Ishikawa (cell line): ENCODE results near the gene MYO5B.

Experiments used
- CEBPB ChIP-seq: IDR thresholded peaks from 2 replicates; pipeline ENCODE4 v1.6.1; 2012
- CREB1 ChIP-seq: IDR thresholded peaks from 2 replicates; pipeline ENCODE4 v1.6.1; 2012; ENCODE audit warnings: low read depth
- EGR1 ChIP-seq: IDR thresholded peaks from 2 replicates; pipeline ENCODE4 v1.6.1; 2012
- EP300 ChIP-seq: IDR thresholded peaks from 2 replicates; pipeline ENCODE4 v1.6.1; 2012; ENCODE audit warnings: borderline replicate concordance
- FOXM1 ChIP-seq: IDR thresholded peaks from 2 replicates; pipeline ENCODE4 v1.6.1; 2012; ENCODE audit warnings: low read depth, borderline replicate concordance
- NFIC ChIP-seq: IDR thresholded peaks from 2 replicates; pipeline ENCODE4 v1.6.1; 2012
- RAD21 ChIP-seq: IDR thresholded peaks from 2 replicates; pipeline ENCODE4 v1.6.1; 2012; ENCODE audit warnings: low read depth
- TAF1 ChIP-seq: IDR thresholded peaks from 2 replicates; pipeline ENCODE4 v1.6.1; 2012; ENCODE audit warnings: low read depth, mild to moderate bottlenecking
- TCF12 ChIP-seq: IDR thresholded peaks from 2 replicates; pipeline ENCODE4 v1.6.1; 2012; ENCODE audit warnings: low read depth
- TEAD4 ChIP-seq: IDR thresholded peaks from 2 replicates; pipeline ENCODE4 v1.6.1; 2012
- USF1 ChIP-seq: IDR thresholded peaks from 2 replicates; pipeline ENCODE4 v1.6.1; 2012
- YY1 ChIP-seq: IDR thresholded peaks from 2 replicates; pipeline ENCODE4 v1.6.1; 2012; ENCODE audit warnings: low read depth
- ZBTB7A ChIP-seq: IDR thresholded peaks from 2 replicates; pipeline ENCODE4 v1.6.1; 2012; ENCODE audit warnings: low read depth
- TF ChIP-seq, protein P1 (sequence below): IDR thresholded peaks from 2 replicates; pipeline ENCODE4 v1.6.1; 2012; ENCODE audit warnings: low read depth, mild to moderate bottlenecking
- TF ChIP-seq, protein P2 (sequence below): IDR thresholded peaks from 2 replicates; pipeline ENCODE4 v1.6.1; 2012

MYO5B gene

DNA sequence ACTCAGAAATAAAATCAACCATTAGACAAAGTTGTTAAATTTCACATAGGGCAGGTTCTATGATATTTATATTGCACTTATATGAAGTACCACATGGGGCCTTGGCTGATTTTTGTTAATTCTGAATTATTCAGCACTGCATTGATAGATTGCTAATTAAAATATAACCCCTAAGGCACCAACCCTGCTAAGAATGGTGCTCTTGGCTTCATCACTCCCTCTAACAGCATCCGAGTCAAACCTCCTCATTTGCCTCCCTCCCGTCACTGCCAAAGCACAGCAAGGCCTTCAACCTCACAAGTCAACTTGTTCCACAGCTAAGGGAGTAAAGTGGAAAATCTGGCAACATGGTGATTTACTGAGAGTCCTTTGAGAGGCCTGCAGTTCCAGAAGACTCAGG is 27.0 kb downstream of the MYO5B start:
- TF ChIP-seq TAF1: no peak
- no peak for TF ChIP-seq EGR1
- TF ChIP-seq NFIC: no peak
- no peak for TF ChIP-seq YY1
- no peak for TF ChIP-seq TEAD4
- TF ChIP-seq TCF12: no peak
- TF ChIP-seq, protein P1, sequence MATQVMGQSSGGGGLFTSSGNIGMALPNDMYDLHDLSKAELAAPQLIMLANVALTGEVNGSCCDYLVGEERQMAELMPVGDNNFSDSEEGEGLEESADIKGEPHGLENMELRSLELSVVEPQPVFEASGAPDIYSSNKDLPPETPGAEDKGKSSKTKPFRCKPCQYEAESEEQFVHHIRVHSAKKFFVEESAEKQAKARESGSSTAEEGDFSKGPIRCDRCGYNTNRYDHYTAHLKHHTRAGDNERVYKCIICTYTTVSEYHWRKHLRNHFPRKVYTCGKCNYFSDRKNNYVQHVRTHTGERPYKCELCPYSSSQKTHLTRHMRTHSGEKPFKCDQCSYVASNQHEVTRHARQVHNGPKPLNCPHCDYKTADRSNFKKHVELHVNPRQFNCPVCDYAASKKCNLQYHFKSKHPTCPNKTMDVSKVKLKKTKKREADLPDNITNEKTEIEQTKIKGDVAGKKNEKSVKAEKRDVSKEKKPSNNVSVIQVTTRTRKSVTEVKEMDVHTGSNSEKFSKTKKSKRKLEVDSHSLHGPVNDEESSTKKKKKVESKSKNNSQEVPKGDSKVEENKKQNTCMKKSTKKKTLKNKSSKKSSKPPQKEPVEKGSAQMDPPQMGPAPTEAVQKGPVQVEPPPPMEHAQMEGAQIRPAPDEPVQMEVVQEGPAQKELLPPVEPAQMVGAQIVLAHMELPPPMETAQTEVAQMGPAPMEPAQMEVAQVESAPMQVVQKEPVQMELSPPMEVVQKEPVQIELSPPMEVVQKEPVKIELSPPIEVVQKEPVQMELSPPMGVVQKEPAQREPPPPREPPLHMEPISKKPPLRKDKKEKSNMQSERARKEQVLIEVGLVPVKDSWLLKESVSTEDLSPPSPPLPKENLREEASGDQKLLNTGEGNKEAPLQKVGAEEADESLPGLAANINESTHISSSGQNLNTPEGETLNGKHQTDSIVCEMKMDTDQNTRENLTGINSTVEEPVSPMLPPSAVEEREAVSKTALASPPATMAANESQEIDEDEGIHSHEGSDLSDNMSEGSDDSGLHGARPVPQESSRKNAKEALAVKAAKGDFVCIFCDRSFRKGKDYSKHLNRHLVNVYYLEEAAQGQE: no peak
- no peak for TF ChIP-seq RAD21

GRCh38 chr18:50166901-50167300 is 28.0 kb downstream of the MYO5B start:
- TF ChIP-seq TCF12 (no peak), FOXM1 (no peak), ZBTB7A (no peak), TAF1 (no peak), EGR1 (no peak), RAD21 (no peak), YY1 (no peak), TEAD4 (no peak), NFIC (no peak)
- TF ChIP-seq, protein P1: no peak

DNA sequence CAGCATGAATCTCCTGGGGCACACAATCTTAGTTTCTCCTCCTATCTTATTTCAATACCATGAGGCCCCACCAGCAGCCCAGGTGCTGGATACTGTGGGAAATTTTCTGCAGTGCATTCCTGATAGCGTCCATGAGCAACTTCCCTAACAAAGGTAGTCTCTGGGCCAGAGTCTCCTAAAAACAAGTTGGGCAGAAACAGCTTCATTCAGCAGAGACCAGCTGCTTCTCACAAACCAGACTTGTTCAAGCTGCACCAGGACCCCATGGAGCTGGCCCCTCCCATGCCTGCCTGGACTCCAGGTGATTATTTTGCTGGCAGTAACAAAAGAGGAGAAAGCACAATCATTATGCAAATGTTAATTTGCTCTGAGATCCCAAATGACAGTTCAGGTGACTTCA is 31.4 kb downstream of the MYO5B start:
- TF ChIP-seq EP300: no peak
- TF ChIP-seq YY1: no peak
- TF ChIP-seq TCF12: no peak
- TF ChIP-seq EGR1: no peak
- no peak for TF ChIP-seq FOXM1

GRCh38 chr18:50162486-50163304 is 32.3 kb downstream of the MYO5B start:
- TF ChIP-seq TCF12 (no peak), TEAD4 (peak; percentile 67)

DNA sequence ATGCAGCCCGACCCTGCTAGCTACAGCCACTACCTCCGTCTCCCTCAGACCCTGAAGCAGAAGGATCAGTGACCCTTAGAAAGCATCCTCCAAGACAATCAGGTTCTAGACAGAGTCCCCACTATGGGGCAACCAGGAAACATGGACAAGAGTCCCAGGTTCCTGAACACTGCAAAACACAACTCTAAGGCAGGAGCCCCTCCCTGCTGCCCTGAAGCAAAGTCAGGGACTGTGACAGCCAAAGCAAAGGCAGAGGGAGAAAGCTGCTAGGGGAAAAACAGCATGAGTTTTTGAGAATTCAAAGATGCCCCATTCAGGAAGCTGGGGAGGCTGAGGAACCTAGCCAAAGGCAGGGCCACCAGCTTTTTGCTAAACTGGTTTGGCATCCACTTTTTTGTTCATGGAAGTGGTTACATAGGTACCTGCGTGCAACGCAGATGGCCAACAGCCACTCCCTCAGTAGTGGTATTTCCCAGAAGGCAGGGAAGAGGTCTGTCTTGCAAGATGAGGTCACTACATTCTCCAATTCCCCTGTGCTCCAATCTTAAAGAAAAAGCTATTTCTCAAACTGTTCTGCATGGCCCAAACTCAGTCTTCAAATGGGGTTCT is 33.2 kb downstream of the MYO5B start:
- TF ChIP-seq FOXM1 (no peak), USF1 (no peak), CEBPB (no peak), TAF1 (no peak), RAD21 (no peak), EP300 (0 out of 2 replicates have a peak, but pooled peaks have one; percentile 22), TCF12 (no peak), CREB1 (no peak), EGR1 (no peak), NFIC (no peak), ZBTB7A (no peak), TEAD4 (peak; percentile 19; the same call in 1 of the 2 replicates)
- TF ChIP-seq, protein P1: no peak
- TF ChIP-seq, protein P2, sequence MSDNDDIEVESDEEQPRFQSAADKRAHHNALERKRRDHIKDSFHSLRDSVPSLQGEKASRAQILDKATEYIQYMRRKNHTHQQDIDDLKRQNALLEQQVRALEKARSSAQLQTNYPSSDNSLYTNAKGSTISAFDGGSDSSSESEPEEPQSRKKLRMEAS: no peak; the same call in 1 of the 2 replicates
